Activated T-helper 1 cell treated with Interleukin-2 at 50 U/mL for 16 hours (primary cell): ENCODE data around the gene GHRL.

Experiments
- DNase-seq: peaks from one replicate; pipeline ENCODE4 v3.0.0-alpha.2; 2020; ENCODE audit warnings: low read depth

The GHRL gene

GRCh38 chr3:10292505-10293419, at the start of gene GHRL:
GHRL (minus strand) TSS chr3:10292947; CDS start chr3:10290180, 2,767 bp downstream.
- no peak for DNase-seq

- no peak for DNase-seq
Measured at GRCh38 chr3:10341901-10342398, 49.2 kb upstream of the GHRL start.

- DNase-seq = no peak
Measured at GRCh38 chr3:10340476-10340875, 47.7 kb upstream of the GHRL start.

- no peak for DNase-seq
Measured at GRCh38 chr3:10340046-10340445, 47.3 kb upstream of the GHRL start.

- no peak for DNase-seq
Measured at GRCh38 chr3:10339376-10339955, 46.7 kb upstream of the GHRL start.

GRCh38 chr3:10338591-10339353, 46.0 kb upstream of the GHRL start:
- DNase-seq = no peak

- DNase-seq = no peak
Measured at GRCh38 chr3:10338164-10338470, 45.4 kb upstream of the GHRL start.

- DNase-seq = no peak
Measured at GRCh38 chr3:10337323-10338163, 44.8 kb upstream of the GHRL start.

GRCh38 chr3:10336761-10337160, 44.0 kb upstream of the GHRL start:
- no peak for DNase-seq

GRCh38 chr3:10335871-10336622, 43.3 kb upstream of the GHRL start:
- DNase-seq = no peak

- no peak for DNase-seq
Measured at GRCh38 chr3:10335190-10335738, 42.5 kb upstream of the GHRL start.

GRCh38 chr3:10334459-10334858, 41.7 kb upstream of the GHRL start:
- no peak for DNase-seq

- DNase-seq = no peak
Measured at GRCh38 chr3:10334042-10334441, 41.3 kb upstream of the GHRL start.

GRCh38 chr3:10333349-10333650, 40.6 kb upstream of the GHRL start:
- DNase-seq = no peak

GRCh38 chr3:10332481-10333348, 40.0 kb upstream of the GHRL start:
- no peak for DNase-seq

- DNase-seq = no peak
Measured at GRCh38 chr3:10331320-10331719, 38.6 kb upstream of the GHRL start.

- no peak for DNase-seq
Measured at GRCh38 chr3:10330319-10330718, 37.6 kb upstream of the GHRL start.

- DNase-seq = no peak
Measured at GRCh38 chr3:10329495-10330015, 36.8 kb upstream of the GHRL start.

GRCh38 chr3:10328460-10329071, 35.8 kb upstream of the GHRL start:
- no peak for DNase-seq
